ENCODE data around the gene IFIT3. TPM values are rescaled to one million over a fixed set of nuclear protein-coding genes. Genes with fewer than 3 reads are reported as not detected.
"Not testable (repeated sequence)": the region's sequence is repeated elsewhere in the genome, so short reads cannot be mapped to it uniquely, and the experiment has no call there.

The IFIT3 gene
- total and polyA plus RNA-seq, 2 of the 8 experiments (the other 6 are each of a cell fraction or from before 2014, with no cell fraction given): 0.12 to 0.84 TPM

GRCh38 chr10:89330014-89330413 lies 2.2 kb downstream of the IFIT3 start:
- H4K20me1 ChIP-seq (replicated peaks in 1 of 2; ENCODE audit: control insufficient read depth in 1 of 2, insufficient read depth in 2 of 2, low read length in 2 of 2); H3K36me3 ChIP-seq (ENCODE audit: control insufficient read depth in 2 of 4, insufficient read depth in 4 of 4, low read length in 3 of 4); H3K4me3 ChIP-seq (ENCODE audit: extremely low read depth in 1 of 4, insufficient read depth in 2 of 4, low read depth in 3 of 4, low read length in 4 of 4); H3K23ac ChIP-seq (ENCODE audit: insufficient read length); H3K4ac ChIP-seq (replicated peaks; ENCODE audit: insufficient read length, low read depth, low read length); FAIRE-seq; H4K8ac ChIP-seq (ENCODE audit: extremely low read depth, insufficient read depth, low read length); H3K9ac ChIP-seq (replicated peaks in 1 of 4; ENCODE audit: extremely low read depth in 1 of 4, low read depth in 3 of 4, low read length in 3 of 4); H2AFZ ChIP-seq (ENCODE audit: low read length); H3K14ac ChIP-seq (ENCODE audit: insufficient read length); H3K23me2 ChIP-seq (ENCODE audit: low read depth, low read length); H3K56ac ChIP-seq (replicated peaks; ENCODE audit: insufficient read length, low read depth, low read length); H3K27me3 ChIP-seq (replicated peaks in 1 of 4; ENCODE audit: control insufficient read depth in 3 of 4, extremely low read depth in 1 of 4, insufficient read depth in 3 of 4, low read length in 3 of 4); H2BK120ac ChIP-seq (replicated peaks; ENCODE audit: low read depth, low read length); H3K18ac ChIP-seq (ENCODE audit: extremely low read depth, low read length); H3K27ac ChIP-seq (ENCODE audit: low read depth, low read length); H2BK15ac ChIP-seq (ENCODE audit: low read length); H3K79me1 ChIP-seq (ENCODE audit: low read depth, low read length); CTCF ChIA-PET (ENCODE audit: partially characterized antibody); H3K4me2 ChIP-seq (ENCODE audit: insufficient read depth in 1 of 2, low read depth in 2 of 2, low read length in 2 of 2); H4K91ac ChIP-seq (replicated peaks; ENCODE audit: insufficient read length, low read length); H3K9me3 ChIP-seq (ENCODE audit: insufficient read depth in 2 of 2, low read depth in 1 of 2, low read length in 1 of 2); DNase-seq (ENCODE audit: low read depth in 1 of 2, low spot score in 2 of 2); H4K5ac ChIP-seq (ENCODE audit: insufficient read length, low read depth, low read length); H3K79me2 ChIP-seq (ENCODE audit: control insufficient read depth in 1 of 2, insufficient read depth in 2 of 2, low read length in 2 of 2); H2BK20ac ChIP-seq (ENCODE audit: low read length); H2BK5ac ChIP-seq (ENCODE audit: low read depth, low read length): not testable (repeated sequence)
- POLR2A ChIA-PET (ENCODE audit: partially characterized antibody): interaction anchor here (1.4 kb wide), 1 partner anchor 39 kb away, joined by 4 read pairs; no protein-coding TSS in a partner anchor
- H2BK12ac ChIP-seq (ENCODE audit: low read depth, low read length): 0 out of 2 replicates have a peak overlapping the region, but pooled peaks have one; percentile 2
- 88% methylated on average over 3 of the region's 3 CpGs; no CpG with 5 or more reads in 1 of the 2 experiments for WGBS, 2 experiments (ENCODE audit: extremely low coverage in 1 of 2, insufficient coverage in 1 of 2, insufficient read length in 1 of 2, insufficient replicate concordance in 2 of 2, low coverage in 1 of 2, low lambda C conversion rate in 2 of 2, missing lambda C conversion rate in 1 of 2)
- peaks cover 8 to 26% (median 10%) of the 10 kb centered on the region in 4 experiments; a peak in 6 of 7 replicates for H3K4me1 ChIP-seq (replicated peaks in 1 of 4; ENCODE audit: control insufficient read depth in 3 of 4, insufficient read depth in 4 of 4, low read length in 3 of 4)
- peak overlapping the region; percentile 75; the same call in 1 of the 2 replicates for H2AK5ac ChIP-seq (ENCODE audit: low read depth, low read length)
